ENCODE measurements around the gene CD160.

GRCh38 chr1:145786271-145786670 is 67.0 kb downstream of the CD160 start:
- TF ChIP-seq CTCF (IDR thresholded peaks at IDR 0.05): no peak
- no peak for TF ChIP-seq ZFX (IDR thresholded peaks at IDR 0.05; ENCODE audit: borderline replicate concordance)

All from 22Rv1 (cell line).